HG03342 (cell line): ENCODE results near the gene NEUROG2.
"Not testable (repeated sequence)": the region's sequence is repeated elsewhere in the genome, so short reads cannot be mapped to it uniquely, and the experiment has no call there.

ENCODE experiments used
- ATAC-seq: cut with Tn5 transposase; IDR thresholded peaks from one replicate; pipeline ENCODE4 v1.9.1; 2021; ENCODE audit warnings: mild to moderate bottlenecking, moderate library complexity; ENCODE audit not compliant: unreplicated experiment

NEUROG2 gene

GRCh38 chr4:112516066-112516470 is at the start of gene NEUROG2:
Gene NEUROG2, minus strand, starts transcription at chr4:112516180. Its CDS starts 705 bp downstream, at chr4:112515475.
- no peak for ATAC-seq

- no peak for ATAC-seq
These were observed 48.8 kb upstream of the NEUROG2 start for GRCh38 chr4:112564706-112565270.

- no peak for ATAC-seq
These were observed 47.6 kb upstream of the NEUROG2 start for GRCh38 chr4:112563431-112564200.

GRCh38 chr4:112562254-112562879 is 46.4 kb upstream of the NEUROG2 start:
- ATAC-seq: no peak

- peak; percentile 85 for ATAC-seq
These were observed 44.1 kb upstream of the NEUROG2 start for GRCh38 chr4:112560084-112560483.

- ATAC-seq: no peak
These were observed 43.1 kb upstream of the NEUROG2 start for GRCh38 chr4:112559053-112559452.

GRCh38 chr4:112557676-112558411 is 41.9 kb upstream of the NEUROG2 start:
- no peak for ATAC-seq

- ATAC-seq: not testable (repeated sequence)
These were observed 38.3 kb upstream of the NEUROG2 start for GRCh38 chr4:112554271-112554670.

- ATAC-seq: no peak
These were observed 36.7 kb upstream of the NEUROG2 start for GRCh38 chr4:112552668-112553067.

- ATAC-seq: no peak
These were observed 34.7 kb upstream of the NEUROG2 start for GRCh38 chr4:112550728-112551127.

GRCh38 chr4:112546476-112546875 is 30.5 kb upstream of the NEUROG2 start:
- ATAC-seq: no peak

- no peak for ATAC-seq
These were observed 29.4 kb upstream of the NEUROG2 start for GRCh38 chr4:112545346-112545745.

- no peak for ATAC-seq
These were observed 24.7 kb upstream of the NEUROG2 start for GRCh38 chr4:112540695-112541094.

- ATAC-seq: no peak
These were observed 20.1 kb upstream of the NEUROG2 start for GRCh38 chr4:112536123-112536522.

- ATAC-seq: no peak
These were observed 16.3 kb upstream of the NEUROG2 start for GRCh38 chr4:112532267-112532666.

GRCh38 chr4:112531146-112531545 is 15.2 kb upstream of the NEUROG2 start:
- ATAC-seq: no peak

- no peak for ATAC-seq
These were observed 10.1 kb upstream of the NEUROG2 start for GRCh38 chr4:112526061-112526460.

- peak; percentile 76 for ATAC-seq
These were observed 8.0 kb upstream of the NEUROG2 start for GRCh38 chr4:112523764-112524505.

- ATAC-seq: peak; percentile 51
These were observed 7.2 kb upstream of the NEUROG2 start for GRCh38 chr4:112523008-112523721.

GRCh38 chr4:112522431-112522830 is 6.5 kb upstream of the NEUROG2 start:
- ATAC-seq: not testable (repeated sequence)
